Measurements from ENCODE around the gene WDFY4. TPM values are rescaled to one million over a fixed set of nuclear protein-coding genes. Genes with fewer than 3 reads are reported as not detected.

WDFY4 gene
- total RNA-seq, 6 experiments from 2014 or later, result not detected

- H3K27ac Mint-ChIP-seq, result no peak overlapping the region
- no peaks in the 10 kb centered on the region for H3K36me3 Mint-ChIP-seq (ENCODE audit: low read depth)
- no peak for TF ChIP-seq CTCF (IDR thresholded peaks at IDR 0.05)
- H3K4me1 Mint-ChIP-seq (ENCODE audit: low read depth), result no peaks in the 10 kb centered on the region
- H3K4me3 Mint-ChIP-seq, result no peak overlapping the region
- DNase-seq, result no peak
- H3K9me3 Mint-ChIP-seq, result no peaks in the 10 kb centered on the region
- H3K27me3 Mint-ChIP-seq (ENCODE audit: insufficient read depth), result peaks cover 16% of the 10 kb centered on the region
Measured at GRCh38 chr10:48882881-48883280, 198.2 kb downstream of the WDFY4 start.

- H3K36me3 Mint-ChIP-seq (ENCODE audit: low read depth), result no peaks in the 10 kb centered on the region
- H3K4me3 Mint-ChIP-seq, result no peak overlapping the region
- H3K27ac Mint-ChIP-seq, result no peak overlapping the region
- TF ChIP-seq CTCF (IDR thresholded peaks at IDR 0.05), result no peak
- H3K4me1 Mint-ChIP-seq (ENCODE audit: low read depth), result no peaks in the 10 kb centered on the region
- DNase-seq, result no peak
- peaks cover 13% of the 10 kb centered on the region for H3K27me3 Mint-ChIP-seq (ENCODE audit: insufficient read depth)
- no peaks in the 10 kb centered on the region for H3K9me3 Mint-ChIP-seq
Measured at GRCh38 chr10:48883701-48884100, 199.0 kb downstream of the WDFY4 start.

- no peaks in the 10 kb centered on the region for H3K36me3 Mint-ChIP-seq (ENCODE audit: low read depth)
- peaks cover 12% of the 10 kb centered on the region for H3K27me3 Mint-ChIP-seq (ENCODE audit: insufficient read depth)
- H3K4me3 Mint-ChIP-seq, result no peak overlapping the region
- no peaks in the 10 kb centered on the region for H3K9me3 Mint-ChIP-seq
- DNase-seq, result no peak
- TF ChIP-seq CTCF (IDR thresholded peaks at IDR 0.05), result no peak
- no peak overlapping the region for H3K27ac Mint-ChIP-seq
- H3K4me1 Mint-ChIP-seq (ENCODE audit: low read depth), result no peaks in the 10 kb centered on the region
Measured at GRCh38 chr10:48884179-48885045, 199.7 kb downstream of the WDFY4 start.

- no peak for DNase-seq
- peak; percentile 43 for TF ChIP-seq CTCF (IDR thresholded peaks at IDR 0.05)
- Mint-ChIP-seq H3K27ac (no peak overlapping the region), H3K36me3 (ENCODE audit: low read depth) (no peaks in the 10 kb centered on the region), H3K27me3 (ENCODE audit: insufficient read depth) (peaks cover 11% of the 10 kb centered on the region), H3K9me3 (no peaks in the 10 kb centered on the region), H3K4me1 (ENCODE audit: low read depth) (no peaks in the 10 kb centered on the region), H3K4me3 (no peak overlapping the region)
Measured at GRCh38 chr10:48885376-48885775, 200.7 kb downstream of the WDFY4 start.

GRCh38 chr10:48887982-48888381 lies 203.3 kb downstream of the WDFY4 start:
- Mint-ChIP-seq H3K27me3 (ENCODE audit: insufficient read depth) (peaks cover 10% of the 10 kb centered on the region), H3K27ac (no peak overlapping the region), H3K36me3 (ENCODE audit: low read depth) (no peaks in the 10 kb centered on the region), H3K9me3 (no peaks in the 10 kb centered on the region), H3K4me1 (ENCODE audit: low read depth) (no peaks in the 10 kb centered on the region), H3K4me3 (no peak overlapping the region)
- DNase-seq, result no peak
- no peak for TF ChIP-seq CTCF (IDR thresholded peaks at IDR 0.05)
